Measurements from ENCODE around the gene COG1.
A peak's percentile ranks its signal among the peaks of the same experiment; 100 is the strongest.

The COG1 gene

GRCh38 chr17:73228748-73229236 lies 35.9 kb downstream of the COG1 start:
- TF ChIP-seq, protein P1, sequence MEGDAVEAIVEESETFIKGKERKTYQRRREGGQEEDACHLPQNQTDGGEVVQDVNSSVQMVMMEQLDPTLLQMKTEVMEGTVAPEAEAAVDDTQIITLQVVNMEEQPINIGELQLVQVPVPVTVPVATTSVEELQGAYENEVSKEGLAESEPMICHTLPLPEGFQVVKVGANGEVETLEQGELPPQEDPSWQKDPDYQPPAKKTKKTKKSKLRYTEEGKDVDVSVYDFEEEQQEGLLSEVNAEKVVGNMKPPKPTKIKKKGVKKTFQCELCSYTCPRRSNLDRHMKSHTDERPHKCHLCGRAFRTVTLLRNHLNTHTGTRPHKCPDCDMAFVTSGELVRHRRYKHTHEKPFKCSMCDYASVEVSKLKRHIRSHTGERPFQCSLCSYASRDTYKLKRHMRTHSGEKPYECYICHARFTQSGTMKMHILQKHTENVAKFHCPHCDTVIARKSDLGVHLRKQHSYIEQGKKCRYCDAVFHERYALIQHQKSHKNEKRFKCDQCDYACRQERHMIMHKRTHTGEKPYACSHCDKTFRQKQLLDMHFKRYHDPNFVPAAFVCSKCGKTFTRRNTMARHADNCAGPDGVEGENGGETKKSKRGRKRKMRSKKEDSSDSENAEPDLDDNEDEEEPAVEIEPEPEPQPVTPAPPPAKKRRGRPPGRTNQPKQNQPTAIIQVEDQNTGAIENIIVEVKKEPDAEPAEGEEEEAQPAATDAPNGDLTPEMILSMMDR (IDR thresholded peaks at IDR 0.05; ENCODE audit: low read depth, low read length, missing control alignments): no peak
- DNase-seq (ENCODE audit: extremely low read depth, low read depth): peak; percentile 33
- no peak overlapping the region for H3K4me3 ChIP-seq (replicated peaks; ENCODE audit: low read depth, low read length)

GRCh38 chr17:73230088-73230487 lies 37.2 kb downstream of the COG1 start:
- no peak for DNase-seq (ENCODE audit: extremely low read depth, low read depth)
- TF ChIP-seq, protein P1 (IDR thresholded peaks at IDR 0.05; ENCODE audit: low read depth, low read length, missing control alignments): no peak
- no peak overlapping the region for H3K4me3 ChIP-seq (replicated peaks; ENCODE audit: low read depth, low read length)

GRCh38 chr17:73231395-73231794 lies 38.5 kb downstream of the COG1 start:
- DNase-seq (ENCODE audit: extremely low read depth, low read depth): no peak
- TF ChIP-seq, protein P1 (IDR thresholded peaks at IDR 0.05; ENCODE audit: low read depth, low read length, missing control alignments): no peak
- H3K4me3 ChIP-seq (replicated peaks; ENCODE audit: low read depth, low read length): peak overlapping the region; percentile 93

DNA sequence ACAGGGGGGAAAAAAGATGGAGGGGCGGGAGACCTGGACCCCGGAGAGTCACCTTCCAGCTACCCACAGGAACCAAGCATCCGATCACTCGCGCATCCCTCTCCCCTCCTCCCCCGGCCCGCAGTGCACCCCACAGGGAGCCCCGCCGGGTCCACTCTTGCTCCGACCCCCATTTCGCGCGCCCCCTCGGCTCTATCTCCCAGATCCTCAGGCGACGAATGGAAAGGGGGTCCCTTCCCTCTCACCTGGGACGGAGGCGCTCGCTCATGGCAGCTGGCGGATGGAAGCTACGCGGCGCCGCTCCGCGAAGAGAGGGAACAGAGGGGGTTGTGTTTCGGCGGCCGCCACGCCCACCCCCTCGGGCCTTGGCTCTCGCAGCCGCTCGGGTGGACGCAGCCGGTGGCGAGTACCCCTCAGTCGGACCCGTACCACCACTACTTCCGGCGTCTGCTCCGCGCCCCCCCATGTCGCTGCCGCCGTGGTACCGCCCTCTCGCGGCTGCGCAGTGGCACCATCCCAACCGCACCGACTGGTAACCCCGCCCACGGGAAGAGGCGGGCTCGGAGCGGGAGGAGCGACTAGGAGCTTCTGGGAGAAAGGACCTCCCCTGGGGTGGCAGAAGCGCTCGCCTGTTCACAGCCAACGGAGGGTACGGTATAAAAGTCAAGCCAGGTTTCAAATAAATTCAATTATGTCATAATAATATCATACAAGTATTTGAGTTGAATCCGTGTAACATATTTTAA lies 39.2 kb downstream of the COG1 start:
- TF ChIP-seq, protein P1 (IDR thresholded peaks at IDR 0.05; ENCODE audit: low read depth, low read length, missing control alignments): peak; percentile 14

GRCh38 chr17:73232587-73233373 lies 39.9 kb downstream of the COG1 start:
- TF ChIP-seq, protein P1 (IDR thresholded peaks at IDR 0.05; ENCODE audit: low read depth, low read length, missing control alignments): no peak
- no peak for DNase-seq (ENCODE audit: extremely low read depth, low read depth)
- H3K4me3 ChIP-seq (replicated peaks; ENCODE audit: low read depth, low read length): peak overlapping the region; percentile 93

More for the DNA sequence above, 39.2 kb downstream of the COG1 start:
- DNase-seq (ENCODE audit: extremely low read depth, low read depth): peak; percentile 77
- H3K4me3 ChIP-seq (replicated peaks; ENCODE audit: low read depth, low read length): peak overlapping the region; percentile 93

DNA sequence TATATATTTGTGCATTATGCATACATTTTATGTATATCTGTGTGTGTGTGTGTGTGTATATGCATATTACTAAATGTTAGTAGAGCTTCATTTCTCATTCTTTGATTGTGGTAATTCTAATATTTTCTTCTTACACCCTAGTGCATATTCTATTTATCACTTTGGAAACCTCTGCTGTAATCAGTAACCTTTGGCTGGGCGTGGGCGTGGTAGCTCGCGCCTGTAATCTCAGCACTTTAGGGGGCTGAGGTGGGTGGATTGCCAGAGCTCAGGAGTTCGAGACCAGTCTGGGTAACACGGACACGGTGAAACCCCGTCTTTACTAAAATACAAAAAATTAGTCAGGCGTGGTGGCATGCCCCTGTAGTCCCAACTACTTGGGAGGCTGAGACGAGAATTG lies 41.9 kb downstream of the COG1 start:
- no peak overlapping the region for H3K4me3 ChIP-seq (replicated peaks; ENCODE audit: low read depth, low read length)
- TF ChIP-seq, protein P1 (IDR thresholded peaks at IDR 0.05; ENCODE audit: low read depth, low read length, missing control alignments): no peak
- no peak for DNase-seq (ENCODE audit: extremely low read depth, low read depth)

All from HFF-Myc (cell line).